A204.1 (cell line): ENCODE results near the gene RBFOX1.

ENCODE experiments used
- FAIRE-seq: peaks from 2 replicates; lab custom pipeline; 2012; peaks lifted over from hg19 to GRCh38; lab: Jason Lieb, UNC

RBFOX1 gene

DNA sequence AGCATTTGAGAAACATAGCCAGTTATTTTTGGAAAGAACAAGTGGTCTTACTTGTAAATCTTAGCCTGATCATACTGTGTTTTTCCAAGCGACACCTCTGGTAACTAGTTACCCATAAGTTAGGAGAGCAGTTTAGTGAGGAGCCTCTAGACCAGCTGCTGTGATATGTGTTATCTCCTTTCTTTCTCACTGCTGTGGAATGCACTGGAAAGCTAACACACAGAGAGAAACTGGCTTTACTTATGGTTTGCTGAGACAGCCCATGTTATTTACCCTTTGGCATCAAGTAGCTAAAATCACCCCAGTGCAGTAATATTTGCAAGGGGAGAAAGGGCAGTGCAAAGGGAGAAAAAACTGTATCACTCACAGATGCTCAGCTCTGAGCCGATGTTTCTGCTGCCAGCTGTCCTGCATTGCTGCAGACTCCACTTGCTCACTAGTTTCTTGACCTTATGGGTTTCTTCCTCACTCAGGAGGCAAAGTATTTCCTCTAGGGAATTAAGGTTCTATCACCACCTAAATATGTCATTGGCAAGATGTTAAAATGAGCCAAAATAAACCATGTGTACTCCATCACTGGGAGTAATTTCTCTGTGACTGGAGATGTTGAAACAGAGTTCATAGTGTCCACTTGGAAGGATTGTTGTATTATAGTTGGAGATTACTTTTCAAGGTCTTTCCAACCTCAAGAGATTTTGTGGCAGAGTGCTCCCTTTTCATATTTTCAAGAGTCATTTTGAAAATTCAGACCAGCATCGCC is 2.3 kb downstream of the RBFOX1 start:
- FAIRE-seq: no peak

DNA sequence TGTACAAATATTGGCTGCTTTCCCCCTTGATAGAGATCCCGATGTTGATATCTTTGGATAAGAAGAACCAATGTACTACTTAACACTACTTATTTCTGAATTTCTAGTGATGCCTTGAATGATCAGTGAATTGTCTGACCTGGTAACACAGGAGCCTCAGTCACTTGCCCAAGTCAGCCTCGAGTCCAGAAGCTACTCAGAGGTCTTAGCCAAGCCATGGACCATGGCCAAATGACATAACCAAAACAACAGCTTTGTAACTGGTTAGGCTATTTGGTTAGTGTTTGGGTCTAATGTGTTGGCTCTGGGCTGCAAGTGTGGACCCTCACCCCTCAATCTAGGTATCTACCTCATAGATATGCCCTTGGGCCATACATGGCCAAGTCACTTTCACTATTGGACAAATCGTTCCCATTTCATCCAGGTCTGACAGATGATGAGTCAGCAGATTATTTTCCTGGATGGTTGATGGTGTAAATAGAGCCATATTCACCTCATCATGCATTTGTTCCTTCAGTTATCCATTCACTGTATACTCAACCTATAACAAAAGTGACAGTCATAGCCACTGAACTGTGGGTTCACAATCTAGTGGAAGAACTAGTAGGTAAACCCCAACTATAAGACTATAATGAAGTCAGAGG is 3.5 kb downstream of the RBFOX1 start:
- no peak for FAIRE-seq

DNA sequence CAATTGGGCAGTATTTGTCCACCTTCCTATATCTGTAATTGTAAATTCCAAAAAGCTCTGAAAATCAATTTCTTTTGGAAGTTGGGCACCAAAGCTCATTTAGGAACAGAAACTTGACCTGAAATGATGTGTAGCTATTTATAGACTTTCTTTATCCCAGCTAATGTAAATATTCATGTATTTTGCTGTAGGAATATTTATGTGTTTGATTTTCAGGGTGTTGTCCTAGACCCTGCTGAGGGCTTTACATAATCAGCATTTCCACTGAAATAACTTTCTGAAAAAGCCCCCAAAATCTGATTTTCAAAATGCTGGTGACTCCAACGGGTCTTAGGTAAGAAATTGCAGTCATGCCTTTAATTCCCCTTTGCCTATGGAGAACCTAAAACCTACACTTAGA is 4.1 kb downstream of the RBFOX1 start:
- no peak for FAIRE-seq

DNA sequence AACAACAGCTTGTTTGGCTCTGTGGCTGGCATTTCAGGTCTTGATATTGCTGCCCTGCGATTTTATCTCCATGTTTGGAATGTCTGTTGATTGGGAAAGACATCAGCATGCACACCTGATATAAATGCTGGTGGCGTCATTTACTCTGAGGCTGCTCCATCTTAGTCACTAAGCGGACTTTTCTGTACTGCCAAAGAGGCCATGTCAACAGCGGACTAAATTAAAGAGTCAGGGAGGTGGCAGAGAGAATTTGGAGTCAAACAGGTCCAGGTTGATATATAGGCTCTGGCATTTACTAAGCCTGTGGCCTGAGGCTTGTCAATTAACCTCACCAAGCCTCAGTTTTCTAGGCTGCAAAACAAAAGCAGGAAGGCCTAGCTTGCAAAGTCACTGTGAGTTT is 6.2 kb downstream of the RBFOX1 start:
- FAIRE-seq: no peak

DNA sequence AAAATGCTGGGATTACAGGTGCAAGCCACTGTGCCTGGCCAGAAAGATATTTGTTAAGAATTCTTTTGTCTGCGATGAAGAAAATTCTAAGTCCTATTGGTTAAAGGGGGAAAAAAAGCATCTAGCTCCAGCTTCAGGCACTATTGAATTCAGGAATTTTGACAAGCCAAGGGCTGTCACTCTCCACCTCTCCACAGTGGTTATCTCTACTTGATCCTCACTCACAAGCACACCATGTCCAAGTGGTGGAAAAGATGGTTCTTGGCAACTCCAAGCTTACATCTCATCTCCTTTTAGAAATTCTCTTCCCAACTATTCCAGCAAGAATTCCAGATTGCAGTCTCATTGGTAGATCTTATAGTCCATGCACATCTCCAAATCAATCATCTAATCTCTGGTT is 7.1 kb downstream of the RBFOX1 start:
- FAIRE-seq: no peak

DNA sequence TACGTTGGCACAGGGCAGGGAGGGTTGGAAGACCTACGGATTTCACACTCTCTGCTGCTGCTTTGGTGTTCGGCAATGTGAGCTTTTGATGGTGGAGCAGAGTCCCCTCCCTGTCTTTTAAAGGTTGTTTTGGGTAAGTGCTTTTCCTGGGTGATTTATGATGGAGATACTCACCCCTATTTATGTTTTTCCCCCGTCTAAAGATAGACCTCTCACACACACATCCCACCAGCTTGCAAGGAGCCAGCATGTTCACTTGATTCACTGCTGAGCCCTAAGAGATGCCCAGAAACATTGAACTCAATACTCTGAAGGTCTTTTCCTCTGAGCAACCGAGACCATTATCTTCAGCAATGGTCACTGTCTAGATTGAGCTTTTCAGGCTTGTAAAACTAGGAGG is 8.3 kb downstream of the RBFOX1 start:
- FAIRE-seq: no peak

DNA sequence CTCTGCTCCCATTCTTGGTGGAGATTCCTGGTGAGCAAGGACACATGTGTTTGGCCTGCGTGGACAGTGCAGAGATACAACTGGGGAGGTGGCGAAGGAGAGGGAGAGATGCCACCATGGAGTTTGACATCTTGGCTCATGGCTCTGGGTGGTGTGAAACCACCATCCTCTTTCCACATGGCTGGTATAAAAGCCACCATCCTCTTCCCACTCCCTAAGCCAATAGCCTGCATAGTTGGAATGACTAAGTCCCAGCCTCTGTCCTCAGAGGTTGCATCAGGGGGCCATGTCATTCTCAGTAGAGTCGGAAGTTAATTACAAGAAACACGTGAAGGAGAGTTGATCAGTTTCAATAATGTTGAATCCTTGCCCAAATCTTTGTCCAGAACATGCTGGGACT is 10.0 kb downstream of the RBFOX1 start:
- FAIRE-seq: no peak

DNA sequence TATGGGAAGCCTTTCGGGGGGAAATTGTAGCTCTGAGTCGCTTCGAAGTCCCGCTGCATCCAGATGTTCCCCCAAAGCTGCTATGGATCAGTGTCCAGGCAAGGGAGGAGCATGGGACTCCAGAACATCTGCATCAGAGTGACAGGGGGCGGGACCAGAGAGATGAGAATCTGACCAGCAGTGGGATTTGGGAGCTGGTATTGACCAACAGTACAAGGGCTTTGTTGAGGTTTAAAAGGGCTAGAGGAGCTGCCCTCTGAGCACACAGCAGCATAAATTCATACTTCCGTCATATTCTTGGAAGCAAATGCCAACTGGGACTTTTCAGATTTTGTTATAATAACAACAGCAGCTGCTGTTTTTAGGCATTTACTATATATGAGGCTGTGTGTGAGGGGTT is 10.6 kb downstream of the RBFOX1 start:
- no peak for FAIRE-seq

DNA sequence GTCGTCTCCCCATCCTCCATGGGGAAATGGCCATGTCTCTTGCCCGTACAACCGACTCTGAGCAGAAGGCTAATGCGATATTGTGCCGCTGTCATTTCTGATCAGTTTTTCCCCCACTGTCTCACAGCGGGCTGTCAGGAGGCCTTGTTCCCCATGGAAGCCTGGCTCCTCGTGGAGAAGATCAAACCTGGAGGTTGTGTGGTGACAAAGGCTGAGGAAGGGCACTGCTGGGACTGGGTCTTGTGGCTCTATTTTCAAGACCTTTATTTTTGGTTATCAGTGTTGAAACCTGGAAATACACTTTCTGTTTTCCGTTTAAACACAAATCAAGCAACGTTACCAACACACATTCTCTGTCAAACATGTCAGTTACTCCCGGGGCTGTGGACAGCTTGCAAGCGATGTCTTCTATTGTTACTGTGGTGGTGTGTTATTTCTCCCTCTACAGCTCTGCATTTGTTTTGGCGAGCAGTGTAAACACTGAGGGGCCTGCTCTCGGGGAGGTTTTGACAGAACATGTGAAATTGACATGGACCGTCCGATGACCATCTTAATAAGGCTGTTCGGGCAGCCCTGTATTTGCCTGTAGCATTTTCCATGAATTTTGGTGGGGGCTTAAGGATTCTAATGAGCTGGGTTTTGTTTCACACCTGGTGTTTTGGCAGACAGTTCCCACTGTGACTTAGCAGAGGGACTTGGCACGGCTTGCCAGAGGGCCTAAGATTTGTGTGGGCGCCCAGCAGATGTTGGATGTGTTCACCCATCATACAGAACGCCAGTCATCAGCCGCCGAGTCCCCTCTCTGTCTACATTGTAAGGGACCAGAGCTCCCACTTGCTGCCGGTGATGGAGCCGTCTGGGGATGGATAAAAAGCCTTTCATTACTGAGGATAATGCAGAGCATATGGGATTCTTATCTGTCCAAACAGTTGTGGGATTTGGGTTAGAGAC is 12.5 kb downstream of the RBFOX1 start:
- FAIRE-seq: no peak

DNA sequence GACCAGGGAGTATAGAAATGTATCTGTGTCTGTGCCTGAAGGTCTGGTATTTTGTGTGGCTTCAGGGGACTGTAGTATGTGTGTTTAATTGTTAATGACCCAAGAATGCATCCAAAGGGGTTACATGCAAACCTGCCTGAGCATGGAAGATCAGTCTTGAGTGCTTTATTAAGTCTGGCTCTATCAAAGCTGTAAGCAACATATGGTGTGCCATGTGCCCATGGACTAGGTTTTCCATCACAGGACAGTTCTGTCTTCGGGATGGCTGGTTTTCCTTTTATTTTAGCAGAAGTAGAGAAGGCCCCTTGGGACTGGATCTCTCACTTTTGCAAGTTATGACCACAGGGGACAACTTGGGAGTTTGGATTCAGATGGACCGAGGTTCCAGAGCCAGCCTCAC is 18.2 kb downstream of the RBFOX1 start:
- FAIRE-seq: no peak

DNA sequence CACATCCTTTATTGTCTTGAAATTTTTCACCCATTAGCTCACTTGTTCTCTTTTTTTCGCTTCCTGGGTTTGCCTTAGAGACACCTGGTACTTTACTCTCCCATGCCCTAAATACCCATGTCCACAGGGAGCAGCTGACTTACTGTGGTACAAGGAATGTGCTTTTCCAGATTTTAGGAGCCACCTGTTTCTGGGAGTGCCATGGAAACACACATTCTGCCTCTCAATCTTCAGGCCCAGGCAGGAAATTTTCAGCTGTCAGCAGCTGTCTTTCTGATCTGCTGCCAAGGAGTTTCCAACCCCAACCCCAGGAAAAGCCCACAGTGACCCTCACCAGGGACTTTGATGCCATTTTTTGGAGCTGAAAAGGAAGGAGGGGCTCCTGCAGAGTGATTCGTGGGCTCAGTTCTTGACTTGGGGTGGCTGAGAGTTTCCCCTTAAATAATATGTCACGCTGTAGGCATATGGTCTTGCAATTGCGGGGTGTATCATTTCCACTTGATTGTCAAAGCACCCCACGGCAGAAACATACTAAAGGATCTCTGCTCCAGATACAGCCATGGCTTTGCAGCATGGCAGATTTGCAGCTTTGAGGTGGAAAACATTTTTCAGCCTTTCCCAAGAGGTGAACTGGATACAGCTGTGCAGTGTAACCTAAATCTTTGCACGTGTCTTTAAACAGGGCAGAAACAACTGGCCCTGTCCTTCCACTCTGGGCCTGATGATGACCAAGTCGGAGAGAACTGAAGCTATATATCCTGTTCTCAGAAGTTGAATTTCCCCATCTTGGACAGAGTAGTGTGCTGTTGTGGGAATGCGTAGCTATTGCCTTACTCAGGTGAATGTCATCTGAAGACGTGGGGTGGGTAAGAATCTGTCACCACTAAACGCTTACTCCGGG is 19.2 kb downstream of the RBFOX1 start:
- no peak for FAIRE-seq

DNA sequence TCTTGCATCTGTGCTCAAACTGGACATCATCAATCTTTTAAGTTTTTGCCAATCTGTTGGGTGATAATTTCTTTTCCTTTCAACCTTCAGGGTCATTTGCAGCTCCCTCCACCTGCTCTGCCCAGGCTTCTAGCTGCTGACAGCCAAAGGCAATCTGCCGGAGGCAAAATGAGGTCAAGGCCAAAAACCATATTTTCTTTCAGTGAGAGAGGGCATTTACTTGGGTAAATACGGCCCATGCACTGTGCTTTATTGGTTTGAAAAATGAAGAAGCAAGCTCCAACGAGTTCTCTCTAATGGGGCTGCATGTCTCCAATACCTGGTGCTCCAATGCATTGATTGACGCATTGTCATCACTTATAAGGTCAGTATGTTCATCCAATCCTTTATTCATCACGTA is 23.1 kb downstream of the RBFOX1 start:
- FAIRE-seq: no peak

DNA sequence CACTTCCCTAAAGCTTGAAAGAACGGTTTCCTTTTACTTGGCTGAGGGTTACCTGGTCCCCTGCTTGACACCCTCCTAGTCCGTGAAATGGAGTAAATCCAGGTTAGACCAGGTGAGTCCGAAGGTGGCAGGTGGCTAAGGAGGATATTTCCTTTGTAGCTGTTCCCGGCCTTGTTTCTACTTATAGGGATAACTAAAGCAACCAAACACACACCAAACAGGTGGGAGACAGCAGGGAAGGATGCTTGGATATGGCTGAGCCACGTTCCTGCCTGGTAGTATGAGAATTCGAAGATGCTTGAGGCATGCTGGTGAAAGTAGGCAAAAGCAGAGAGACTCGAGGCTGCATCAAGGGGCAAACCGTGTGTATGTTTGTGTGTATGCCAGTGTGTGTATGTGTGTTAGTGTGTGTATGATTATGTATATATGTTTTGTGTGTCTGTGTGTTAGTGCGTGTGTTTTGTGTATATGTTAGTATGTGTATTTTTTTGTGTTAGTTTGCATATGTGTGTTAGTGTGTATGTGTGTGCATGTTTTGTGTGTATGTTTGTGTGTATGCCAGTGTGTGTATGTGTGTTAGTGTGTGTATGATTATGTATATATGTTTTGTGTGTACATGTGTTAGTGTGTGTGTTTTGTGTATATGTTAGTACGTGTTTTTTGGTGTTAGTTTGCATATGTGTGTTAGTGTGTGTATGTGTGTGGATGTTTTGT is 28.9 kb downstream of the RBFOX1 start:
- FAIRE-seq: no peak

DNA sequence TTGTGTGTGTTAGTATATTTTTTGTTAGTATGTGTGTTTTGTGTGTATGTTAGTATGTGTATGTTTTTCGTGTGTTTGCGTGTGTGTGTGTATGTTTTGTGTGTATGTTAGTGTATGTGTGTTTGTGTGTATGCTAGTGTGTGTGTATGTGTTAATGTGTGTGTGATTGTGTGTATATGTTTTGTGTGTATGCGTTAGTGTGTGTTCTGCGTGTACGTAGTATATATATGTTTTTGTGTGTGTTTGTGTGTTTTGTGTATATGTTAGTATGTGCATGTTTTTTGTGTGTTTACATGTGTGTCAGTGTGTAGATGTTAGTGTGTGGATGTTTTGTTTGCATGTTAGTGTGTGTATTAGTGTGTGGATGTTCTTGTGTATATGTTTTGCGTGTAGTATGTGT is 29.6 kb downstream of the RBFOX1 start:
- no peak for FAIRE-seq

DNA sequence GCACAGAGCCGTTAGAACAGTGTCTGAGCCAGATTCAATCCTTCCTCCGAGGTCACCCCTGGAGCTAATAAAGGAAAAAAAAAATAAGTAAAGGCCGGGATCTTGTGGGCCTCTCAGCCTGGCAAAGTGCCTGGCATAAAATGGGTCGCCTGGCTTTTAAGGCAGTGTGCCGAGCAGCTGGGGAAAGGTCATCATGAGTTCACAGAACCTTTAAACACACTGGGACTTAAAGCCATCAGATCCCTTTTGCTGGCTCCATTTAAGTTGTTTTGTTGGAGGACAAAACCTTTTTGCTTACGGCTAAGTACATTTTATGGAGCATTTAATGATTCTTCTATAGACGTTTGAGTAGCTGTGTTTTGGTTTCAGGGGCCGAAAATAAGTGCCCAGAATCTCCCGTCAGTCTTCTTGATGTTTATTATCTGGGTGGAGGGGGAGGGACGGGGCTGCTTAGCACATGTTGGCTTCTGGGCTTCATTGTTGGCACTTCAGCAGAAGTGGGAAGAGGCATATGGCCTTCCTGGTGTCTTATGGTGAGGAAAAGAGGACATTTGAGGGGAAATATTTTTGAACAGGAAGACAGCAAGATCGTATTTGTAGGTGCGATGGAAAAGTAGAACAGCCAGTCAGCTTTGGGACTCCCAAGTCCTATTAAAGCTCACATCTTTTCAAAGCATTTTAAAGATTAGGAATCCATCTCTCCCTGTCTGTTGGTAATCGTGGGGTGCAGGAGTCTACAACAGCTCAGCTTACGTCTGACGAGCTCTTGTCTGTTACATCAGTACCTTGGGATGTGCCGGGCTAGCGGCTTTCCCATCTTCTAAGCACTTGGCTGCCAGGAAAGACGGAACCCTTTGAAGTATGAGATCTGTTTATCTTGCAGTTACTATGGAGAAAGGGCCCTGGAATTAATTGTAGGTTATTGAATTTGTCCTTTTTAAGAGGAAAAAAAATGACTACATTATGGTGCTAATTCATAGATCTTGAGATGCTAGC is 31.1 kb downstream of the RBFOX1 start:
- no peak for FAIRE-seq

DNA sequence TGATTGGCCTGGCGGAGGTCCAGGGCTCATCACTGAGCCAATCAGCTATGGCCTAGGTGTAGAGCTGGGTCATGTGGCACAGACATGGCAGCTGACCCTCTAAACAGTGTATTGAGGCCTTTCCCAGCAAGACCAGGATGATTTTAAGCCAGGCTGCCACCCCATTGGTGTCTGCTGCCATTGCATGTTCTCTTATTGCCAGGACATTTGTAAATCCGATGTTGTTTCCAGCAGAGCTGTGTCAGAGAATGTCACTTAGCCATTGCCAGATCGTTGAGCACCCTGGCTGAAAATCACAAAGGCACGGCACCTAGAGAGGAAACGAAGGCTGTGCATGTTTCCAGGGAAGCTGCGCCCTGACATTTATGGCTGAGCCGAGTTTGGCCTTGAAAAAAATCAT is 33.4 kb downstream of the RBFOX1 start:
- no peak for FAIRE-seq

DNA sequence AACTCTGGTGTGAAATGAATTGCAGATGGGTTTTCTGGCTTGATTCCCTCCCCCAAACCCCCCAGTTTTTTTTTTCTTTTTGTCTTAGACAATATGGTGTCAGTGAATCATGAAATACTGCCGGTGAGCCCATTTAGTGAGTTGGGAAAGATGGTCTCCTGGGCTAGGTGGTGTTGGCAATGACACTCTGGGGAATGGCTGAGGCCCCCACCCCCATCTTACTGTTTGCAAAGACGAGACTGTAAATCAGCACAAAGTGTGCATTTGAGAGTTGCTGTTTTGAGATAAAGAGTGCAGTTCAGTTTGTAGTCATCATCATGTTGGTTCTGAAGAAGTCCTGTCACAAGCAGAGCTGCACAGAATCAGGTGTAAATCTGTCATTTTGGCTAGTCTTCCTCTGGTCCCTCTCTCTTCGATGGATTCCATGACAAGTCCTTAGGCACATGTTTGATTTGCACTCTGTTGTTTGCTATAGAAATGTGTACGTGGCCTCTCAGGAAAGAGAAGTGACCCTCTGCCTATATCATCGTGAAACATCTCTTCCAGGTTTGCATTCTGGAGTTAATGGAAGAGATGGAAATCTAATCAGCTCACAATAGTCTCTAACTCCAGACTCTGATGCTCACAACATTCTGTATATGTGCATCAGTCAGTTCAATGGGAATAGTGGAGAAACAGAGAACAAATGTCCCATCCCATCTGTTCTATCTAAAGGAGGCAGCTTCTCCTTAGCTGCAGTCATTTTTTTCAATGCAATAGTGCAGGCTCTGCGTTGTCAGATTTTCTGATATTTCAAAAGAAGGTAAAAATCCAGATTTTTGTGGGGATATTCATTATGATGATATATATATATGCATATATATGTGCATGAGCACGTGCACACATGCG is 34.6 kb downstream of the RBFOX1 start:
- FAIRE-seq: no peak

DNA sequence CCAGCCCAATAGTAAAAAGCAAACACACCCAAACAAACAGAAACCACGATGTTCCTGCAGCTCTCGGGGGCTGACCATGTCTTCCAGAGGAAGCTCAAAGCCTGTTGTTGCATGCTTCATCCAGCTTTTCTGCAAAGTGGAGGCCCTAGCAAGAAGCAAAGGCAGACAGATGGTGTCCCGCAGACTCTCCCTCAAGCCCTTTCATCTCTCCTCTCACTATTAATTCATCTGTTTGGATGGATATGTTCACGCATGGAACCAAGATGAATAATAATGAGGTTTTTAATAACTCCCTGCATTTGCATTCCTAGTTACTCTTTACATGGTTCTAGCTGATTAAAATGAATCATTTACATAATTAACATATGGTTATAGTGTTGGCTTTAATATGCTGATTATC is 36.6 kb downstream of the RBFOX1 start:
- no peak for FAIRE-seq

DNA sequence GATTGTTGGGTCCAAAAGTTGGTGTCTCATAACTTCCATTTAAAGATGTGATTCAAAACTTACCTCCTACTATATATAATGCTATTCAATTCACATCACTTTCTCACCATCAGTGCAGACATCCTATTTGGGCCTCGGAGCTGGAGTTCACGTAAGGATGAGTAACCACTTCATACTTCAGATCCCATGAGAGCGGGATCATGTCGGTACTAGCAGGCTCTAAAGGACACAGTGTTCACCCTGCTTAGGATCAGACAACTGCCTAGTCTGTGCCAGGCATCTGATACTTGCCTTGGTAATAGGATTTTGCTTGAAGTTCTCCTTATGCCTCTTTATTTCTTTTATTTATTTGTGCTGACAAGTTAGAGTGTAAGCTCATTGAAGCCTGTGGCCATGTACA is 39.5 kb downstream of the RBFOX1 start:
- FAIRE-seq: no peak
